ENCODE results near the gene GAS1. TPM values are rescaled to one million over a fixed set of nuclear protein-coding genes. Genes with fewer than 3 reads are reported as not detected.

GAS1 gene
- total and polyA plus RNA-seq, 4 donors = 0.46 to 7.4 (median 1.1) TPM

DNA sequence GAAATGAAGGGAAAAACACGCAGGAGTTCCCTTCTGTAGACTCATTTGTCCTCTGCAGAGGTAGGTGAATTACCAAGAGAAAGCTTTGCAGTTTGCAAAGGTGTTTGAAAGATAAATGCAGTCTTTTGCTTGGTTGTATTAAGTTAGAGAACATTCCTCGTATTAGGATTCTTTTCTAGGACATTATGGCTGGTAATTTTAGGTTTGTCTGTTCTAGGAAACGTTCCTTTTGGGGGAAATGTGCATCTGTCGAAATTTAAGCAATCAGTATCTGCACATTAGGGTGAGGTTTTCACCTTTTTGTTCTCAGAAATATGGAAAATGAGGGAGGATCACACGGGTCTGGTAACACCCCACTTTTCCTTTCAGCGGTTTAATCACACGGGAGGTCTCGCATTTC is 45.1 kb downstream of the GAS1 start:
- Histone ChIP-seq H3K4me3 (ENCODE audit: low read depth in 1 of 3, low read length in 3 of 3) (no peak overlapping the region), H3K4me1 (ENCODE audit: control insufficient read depth in 4 of 4, insufficient read depth in 4 of 4, low read length in 3 of 4) (peaks cover 0 to 6% (median 3%) of the 10 kb centered on the region in 4 donors), H3K9ac (ENCODE audit: low read depth in 1 of 2, low read length in 2 of 2) (no peak overlapping the region), H3K27ac (ENCODE audit: low read depth in 1 of 2, low read length in 2 of 2) (no peak overlapping the region), H3K9me3 (ENCODE audit: control insufficient read depth in 4 of 4, low read length in 3 of 4) (no peaks in the 10 kb centered on the region), H3K36me3 (ENCODE audit: control insufficient read depth in 4 of 4, insufficient read depth in 3 of 4, low read depth in 1 of 4, low read length in 3 of 4) (no peaks in the 10 kb centered on the region), H3K27me3 (ENCODE audit: control insufficient read depth in 4 of 4, insufficient read depth in 4 of 4, low read length in 3 of 4) (peaks cover 0 to 6% (median 4%) of the 10 kb centered on the region in 4 donors)
- WGBS = 28% methylated on average over 8 of the region's 8 CpGs
- TF ChIP-seq HNF4A (conservative IDR thresholded peaks at IDR 0.05) (no peak), YY1 (IDR thresholded peaks at IDR 0.05) (no peak), EGR1 (IDR thresholded peaks at IDR 0.05; ENCODE audit: low read depth in 2 of 2) (no peak), RAD21 (IDR thresholded peaks at IDR 0.05) (no peak), FOXA1 (IDR thresholded peaks at IDR 0.05) (no peak), FOXA2 (IDR thresholded peaks at IDR 0.05) (no peak), ATF3 (IDR thresholded peaks at IDR 0.05) (no peak), TAF1 (conservative IDR thresholded peaks at IDR 0.05) (no peak), GABPA (IDR thresholded peaks at IDR 0.05 in 1 of 2, conservative IDR thresholded peaks at IDR 0.05 in 1 of 2) (no peak), NR2F2 (IDR thresholded peaks at IDR 0.05) (no peak), JUND (IDR thresholded peaks at IDR 0.05) (no peak), SP1 (IDR thresholded peaks at IDR 0.05) (no peak)
- TF ChIP-seq, protein P1, sequence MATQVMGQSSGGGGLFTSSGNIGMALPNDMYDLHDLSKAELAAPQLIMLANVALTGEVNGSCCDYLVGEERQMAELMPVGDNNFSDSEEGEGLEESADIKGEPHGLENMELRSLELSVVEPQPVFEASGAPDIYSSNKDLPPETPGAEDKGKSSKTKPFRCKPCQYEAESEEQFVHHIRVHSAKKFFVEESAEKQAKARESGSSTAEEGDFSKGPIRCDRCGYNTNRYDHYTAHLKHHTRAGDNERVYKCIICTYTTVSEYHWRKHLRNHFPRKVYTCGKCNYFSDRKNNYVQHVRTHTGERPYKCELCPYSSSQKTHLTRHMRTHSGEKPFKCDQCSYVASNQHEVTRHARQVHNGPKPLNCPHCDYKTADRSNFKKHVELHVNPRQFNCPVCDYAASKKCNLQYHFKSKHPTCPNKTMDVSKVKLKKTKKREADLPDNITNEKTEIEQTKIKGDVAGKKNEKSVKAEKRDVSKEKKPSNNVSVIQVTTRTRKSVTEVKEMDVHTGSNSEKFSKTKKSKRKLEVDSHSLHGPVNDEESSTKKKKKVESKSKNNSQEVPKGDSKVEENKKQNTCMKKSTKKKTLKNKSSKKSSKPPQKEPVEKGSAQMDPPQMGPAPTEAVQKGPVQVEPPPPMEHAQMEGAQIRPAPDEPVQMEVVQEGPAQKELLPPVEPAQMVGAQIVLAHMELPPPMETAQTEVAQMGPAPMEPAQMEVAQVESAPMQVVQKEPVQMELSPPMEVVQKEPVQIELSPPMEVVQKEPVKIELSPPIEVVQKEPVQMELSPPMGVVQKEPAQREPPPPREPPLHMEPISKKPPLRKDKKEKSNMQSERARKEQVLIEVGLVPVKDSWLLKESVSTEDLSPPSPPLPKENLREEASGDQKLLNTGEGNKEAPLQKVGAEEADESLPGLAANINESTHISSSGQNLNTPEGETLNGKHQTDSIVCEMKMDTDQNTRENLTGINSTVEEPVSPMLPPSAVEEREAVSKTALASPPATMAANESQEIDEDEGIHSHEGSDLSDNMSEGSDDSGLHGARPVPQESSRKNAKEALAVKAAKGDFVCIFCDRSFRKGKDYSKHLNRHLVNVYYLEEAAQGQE (IDR thresholded peaks at IDR 0.05) = no peak
- TF ChIP-seq, protein P2, sequence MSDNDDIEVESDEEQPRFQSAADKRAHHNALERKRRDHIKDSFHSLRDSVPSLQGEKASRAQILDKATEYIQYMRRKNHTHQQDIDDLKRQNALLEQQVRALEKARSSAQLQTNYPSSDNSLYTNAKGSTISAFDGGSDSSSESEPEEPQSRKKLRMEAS (IDR thresholded peaks at IDR 0.05) = no peak
- no peak for DNase-seq (ENCODE audit: low spot score)

DNA sequence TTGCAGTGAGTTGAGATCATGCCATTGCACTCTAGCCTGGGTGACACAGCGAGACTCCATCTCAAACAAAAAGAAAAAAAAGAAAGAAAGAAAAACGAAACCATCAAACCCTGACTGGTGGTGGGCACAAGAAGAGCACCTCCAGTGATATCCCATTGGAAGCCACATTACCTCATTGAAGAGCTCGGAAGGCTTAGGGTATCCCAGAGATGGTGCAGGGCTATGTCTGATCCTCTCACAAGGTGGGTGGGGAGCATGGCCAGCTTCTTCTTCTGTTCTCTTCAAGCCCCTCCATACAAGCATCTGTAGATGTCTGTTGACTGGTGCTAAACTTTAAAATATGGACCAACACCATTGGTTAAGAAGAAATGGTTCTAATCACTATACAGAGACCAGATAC is 45.8 kb downstream of the GAS1 start:
- Histone ChIP-seq H3K9me3 (ENCODE audit: control insufficient read depth in 4 of 4, low read length in 3 of 4) (no peaks in the 10 kb centered on the region), H3K4me3 (ENCODE audit: low read depth in 1 of 3, low read length in 3 of 3) (no peak overlapping the region), H3K36me3 (ENCODE audit: control insufficient read depth in 4 of 4, insufficient read depth in 3 of 4, low read depth in 1 of 4, low read length in 3 of 4) (no peaks in the 10 kb centered on the region), H3K27ac (ENCODE audit: low read depth in 1 of 2, low read length in 2 of 2) (no peak overlapping the region), H3K9ac (ENCODE audit: low read depth in 1 of 2, low read length in 2 of 2) (no peak overlapping the region), H3K4me1 (ENCODE audit: control insufficient read depth in 4 of 4, insufficient read depth in 4 of 4, low read length in 3 of 4) (peaks cover 0 to 6% (median 3%) of the 10 kb centered on the region in 4 donors), H3K27me3 (ENCODE audit: control insufficient read depth in 4 of 4, insufficient read depth in 4 of 4, low read length in 3 of 4) (peaks cover 0 to 5% (median 4%) of the 10 kb centered on the region in 4 donors)
- 81% methylated on average over 3 of the region's 3 CpGs for WGBS
- no peak for DNase-seq (ENCODE audit: low spot score)
- TF ChIP-seq CTCF (IDR thresholded peaks at IDR 0.05; ENCODE audit: low read depth, low read length, missing input control) = no peak
- no peak for TF ChIP-seq HNF4A (conservative IDR thresholded peaks at IDR 0.05)
- TF ChIP-seq RAD21 (IDR thresholded peaks at IDR 0.05) = no peak
- TF ChIP-seq, protein P2 (IDR thresholded peaks at IDR 0.05) = no peak
- no peak for TF ChIP-seq SP1 (IDR thresholded peaks at IDR 0.05)
- no peak for TF ChIP-seq EGR1 (IDR thresholded peaks at IDR 0.05; ENCODE audit: low read depth in 2 of 2)
- TF ChIP-seq, protein P3, sequence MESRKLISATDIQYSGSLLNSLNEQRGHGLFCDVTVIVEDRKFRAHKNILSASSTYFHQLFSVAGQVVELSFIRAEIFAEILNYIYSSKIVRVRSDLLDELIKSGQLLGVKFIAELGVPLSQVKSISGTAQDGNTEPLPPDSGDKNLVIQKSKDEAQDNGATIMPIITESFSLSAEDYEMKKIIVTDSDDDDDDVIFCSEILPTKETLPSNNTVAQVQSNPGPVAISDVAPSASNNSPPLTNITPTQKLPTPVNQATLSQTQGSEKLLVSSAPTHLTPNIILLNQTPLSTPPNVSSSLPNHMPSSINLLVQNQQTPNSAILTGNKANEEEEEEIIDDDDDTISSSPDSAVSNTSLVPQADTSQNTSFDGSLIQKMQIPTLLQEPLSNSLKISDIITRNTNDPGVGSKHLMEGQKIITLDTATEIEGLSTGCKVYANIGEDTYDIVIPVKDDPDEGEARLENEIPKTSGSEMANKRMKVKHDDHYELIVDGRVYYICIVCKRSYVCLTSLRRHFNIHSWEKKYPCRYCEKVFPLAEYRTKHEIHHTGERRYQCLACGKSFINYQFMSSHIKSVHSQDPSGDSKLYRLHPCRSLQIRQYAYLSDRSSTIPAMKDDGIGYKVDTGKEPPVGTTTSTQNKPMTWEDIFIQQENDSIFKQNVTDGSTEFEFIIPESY (IDR thresholded peaks at IDR 0.05) = no peak
- TF ChIP-seq TAF1 (conservative IDR thresholded peaks at IDR 0.05) = no peak
- TF ChIP-seq FOXA1 (IDR thresholded peaks at IDR 0.05) = no peak
- no peak for TF ChIP-seq RXRA (IDR thresholded peaks at IDR 0.05)
- TF ChIP-seq HNF4G (IDR thresholded peaks at IDR 0.05) = no peak
- TF ChIP-seq FOXA2 (IDR thresholded peaks at IDR 0.05) = no peak
- TF ChIP-seq YY1 (IDR thresholded peaks at IDR 0.05) = no peak
- TF ChIP-seq JUND (IDR thresholded peaks at IDR 0.05) = no peak
- TF ChIP-seq NR2F2 (IDR thresholded peaks at IDR 0.05) = no peak
- TF ChIP-seq ATF3 (IDR thresholded peaks at IDR 0.05) = no peak
- no peak for TF ChIP-seq GABPA (IDR thresholded peaks at IDR 0.05 in 1 of 2, conservative IDR thresholded peaks at IDR 0.05 in 1 of 2)
- TF ChIP-seq, protein P1 (IDR thresholded peaks at IDR 0.05) = no peak

Measured in liver (tissue), 9 donors.